Astrocyte (in vitro differentiated cells and primary cell): ENCODE data around the gene MEI4. TPM values are rescaled to one million over a fixed set of nuclear protein-coding genes. Genes with fewer than 3 reads are reported as not detected.
"Not testable (repeated sequence)": the region's sequence is repeated elsewhere in the genome, so short reads cannot be mapped to it uniquely, and the experiment has no call there.

Source experiments
- DNase-seq: peaks from one replicate; pipeline ENCODE4 v3.0.0-alpha.2; 2010; ENCODE audit warnings: low read depth
- FAIRE-seq: peaks from 2 replicates; lab custom pipeline; 2011; peaks lifted over from hg19 to GRCh38; lab: Jason Lieb, UNC
- H2AFZ ChIP-seq: 2 replicates; pipeline ENCODE4 v1.6.0; 2012; ENCODE audit warnings: low read depth, low read length, inconsistent platforms
- H3K27ac ChIP-seq: 2 replicates; pipeline ENCODE4 v1.5.1; 2011; ENCODE audit warnings: low read depth, low read length, inconsistent platforms
- H3K27me3 ChIP-seq: 2 replicates; pipeline ENCODE4 v1.6.0; 2011; ENCODE audit warnings: low read length, inconsistent platforms; ENCODE audit not compliant: insufficient read depth
- H3K36me3 ChIP-seq: 2 replicates; pipeline ENCODE4 v1.5.1; 2011; ENCODE audit warnings: low read length, inconsistent platforms; ENCODE audit not compliant: insufficient read depth
- H3K4me1 ChIP-seq: 2 replicates; pipeline ENCODE4 v1.5.1; 2011; ENCODE audit warnings: low read length, inconsistent platforms; ENCODE audit not compliant: insufficient read depth
- H3K4me2 ChIP-seq: 2 replicates; pipeline ENCODE4 v1.6.0; 2012; ENCODE audit warnings: low read length, inconsistent platforms
- H3K4me3 ChIP-seq: 2 replicates; pipeline ENCODE4 v1.5.1; 2011; ENCODE audit warnings: low read depth, mild to moderate bottlenecking, low read length, inconsistent platforms; ENCODE audit not compliant: insufficient read depth
- H3K79me2 ChIP-seq: 2 replicates; pipeline ENCODE4 v1.6.0; 2012; ENCODE audit warnings: mild to moderate bottlenecking, low read length, inconsistent platforms; ENCODE audit not compliant: insufficient read depth
- H3K9ac ChIP-seq: 2 replicates; pipeline ENCODE4 v1.6.0; 2012; ENCODE audit warnings: mild to moderate bottlenecking, low read length, inconsistent platforms
- H3K9me3 ChIP-seq: 2 replicates; pipeline ENCODE4 v1.5.1; 2012; ENCODE audit warnings: low read depth, mild to moderate bottlenecking, low read length, inconsistent platforms; ENCODE audit not compliant: insufficient read depth
- H4K20me1 ChIP-seq: 2 replicates; pipeline ENCODE4 v1.6.0; 2012; ENCODE audit warnings: low read length, inconsistent platforms; ENCODE audit not compliant: insufficient read depth
- H3K27ac Mint-ChIP-seq: one replicate; pipeline ENCODE4 v1.8.0; 2021; ENCODE audit warnings: mild to moderate bottlenecking, mixed read lengths; ENCODE audit not compliant: unreplicated experiment
- H3K27me3 Mint-ChIP-seq: one replicate; pipeline ENCODE4 v1.8.0; 2021; ENCODE audit warnings: low read depth, mixed read lengths; ENCODE audit not compliant: unreplicated experiment
- H3K36me3 Mint-ChIP-seq: one replicate; pipeline ENCODE4 v1.8.0; 2021; ENCODE audit warnings: low read depth, mixed read lengths; ENCODE audit not compliant: unreplicated experiment
- H3K4me1 Mint-ChIP-seq: one replicate; pipeline ENCODE4 v1.8.0; 2021; ENCODE audit warnings: low read depth, mixed read lengths; ENCODE audit not compliant: unreplicated experiment
- H3K4me3 Mint-ChIP-seq: one replicate; pipeline ENCODE4 v1.8.0; 2021; ENCODE audit warnings: mild to moderate bottlenecking, moderate library complexity, mixed read lengths; ENCODE audit not compliant: unreplicated experiment
- H3K9me3 Mint-ChIP-seq: one replicate; pipeline ENCODE4 v1.8.0; 2021; ENCODE audit warnings: mild to moderate bottlenecking, mixed read lengths; ENCODE audit not compliant: unreplicated experiment
- EZH2 ChIP-seq: IDR thresholded peaks from 2 replicates; pipeline ENCODE4 v1.6.1; 2012; ENCODE audit warnings: mild to moderate bottlenecking, low read length, inconsistent platforms; ENCODE audit not compliant: insufficient read depth
- total RNA-seq: library from RNA; stranded (reverse); gene quantifications from 2 replicates; pipeline ENCODE4 v1.2.1, GENCODE V29; 2021
- TF ChIP-seq, protein P1 (sequence below): IDR thresholded peaks from 2 replicates; pipeline ENCODE4 v1.5.1; 2011; ENCODE audit warnings: low read depth, mild to moderate bottlenecking, inconsistent platforms, low read length, moderate library complexity; ENCODE audit not compliant: insufficient read depth

The MEI4 gene
- total RNA-seq, 1 donor from 2014 or later: 0.54 TPM

DNA sequence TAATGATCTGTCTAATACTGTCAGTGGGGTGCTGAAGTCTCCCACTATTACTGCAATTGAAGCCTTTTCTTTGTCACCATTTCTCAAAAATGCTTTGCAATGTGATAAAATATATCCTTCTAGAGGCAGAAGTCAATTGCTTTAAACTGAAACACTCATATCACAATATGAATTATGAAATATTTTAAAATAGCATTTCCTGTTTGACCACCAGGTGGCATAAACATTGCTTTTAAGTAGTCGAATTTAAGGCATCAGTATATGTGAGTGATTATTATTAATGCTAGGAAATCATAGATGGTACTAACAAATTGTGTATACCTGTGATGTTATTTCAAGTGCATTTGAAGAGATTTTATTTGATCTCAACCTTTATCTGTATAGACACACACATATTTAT is 87.5 kb downstream of the MEI4 start:
- no peaks in the 10 kb centered on the region for H3K27me3 Mint-ChIP-seq
- H3K4me2 ChIP-seq: no peak overlapping the region
- H3K79me2 ChIP-seq: no peaks in the 10 kb centered on the region
- no peaks in the 10 kb centered on the region for H3K36me3 ChIP-seq
- no peak overlapping the region for H3K27ac Mint-ChIP-seq
- H4K20me1 ChIP-seq: no peaks in the 10 kb centered on the region
- no peaks in the 10 kb centered on the region for H3K27me3 ChIP-seq
- FAIRE-seq (no peak), DNase-seq (peak; percentile 2)
- no peaks in the 10 kb centered on the region for H3K36me3 Mint-ChIP-seq
- no peaks in the 10 kb centered on the region for H3K4me1 Mint-ChIP-seq
- no peak overlapping the region for H2AFZ ChIP-seq
- H3K9me3 ChIP-seq: no peaks in the 10 kb centered on the region
- H3K9me3 Mint-ChIP-seq: peaks cover 18% of the 10 kb centered on the region
- H3K27ac ChIP-seq: no peak overlapping the region
- H3K4me3 ChIP-seq: no peak overlapping the region
- no peak overlapping the region for H3K9ac ChIP-seq
- H3K4me3 Mint-ChIP-seq: no peak overlapping the region
- no peak for TF ChIP-seq EZH2
- TF ChIP-seq, protein P1, sequence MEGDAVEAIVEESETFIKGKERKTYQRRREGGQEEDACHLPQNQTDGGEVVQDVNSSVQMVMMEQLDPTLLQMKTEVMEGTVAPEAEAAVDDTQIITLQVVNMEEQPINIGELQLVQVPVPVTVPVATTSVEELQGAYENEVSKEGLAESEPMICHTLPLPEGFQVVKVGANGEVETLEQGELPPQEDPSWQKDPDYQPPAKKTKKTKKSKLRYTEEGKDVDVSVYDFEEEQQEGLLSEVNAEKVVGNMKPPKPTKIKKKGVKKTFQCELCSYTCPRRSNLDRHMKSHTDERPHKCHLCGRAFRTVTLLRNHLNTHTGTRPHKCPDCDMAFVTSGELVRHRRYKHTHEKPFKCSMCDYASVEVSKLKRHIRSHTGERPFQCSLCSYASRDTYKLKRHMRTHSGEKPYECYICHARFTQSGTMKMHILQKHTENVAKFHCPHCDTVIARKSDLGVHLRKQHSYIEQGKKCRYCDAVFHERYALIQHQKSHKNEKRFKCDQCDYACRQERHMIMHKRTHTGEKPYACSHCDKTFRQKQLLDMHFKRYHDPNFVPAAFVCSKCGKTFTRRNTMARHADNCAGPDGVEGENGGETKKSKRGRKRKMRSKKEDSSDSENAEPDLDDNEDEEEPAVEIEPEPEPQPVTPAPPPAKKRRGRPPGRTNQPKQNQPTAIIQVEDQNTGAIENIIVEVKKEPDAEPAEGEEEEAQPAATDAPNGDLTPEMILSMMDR: peak; percentile 31
- no peaks in the 10 kb centered on the region for H3K4me1 ChIP-seq

DNA sequence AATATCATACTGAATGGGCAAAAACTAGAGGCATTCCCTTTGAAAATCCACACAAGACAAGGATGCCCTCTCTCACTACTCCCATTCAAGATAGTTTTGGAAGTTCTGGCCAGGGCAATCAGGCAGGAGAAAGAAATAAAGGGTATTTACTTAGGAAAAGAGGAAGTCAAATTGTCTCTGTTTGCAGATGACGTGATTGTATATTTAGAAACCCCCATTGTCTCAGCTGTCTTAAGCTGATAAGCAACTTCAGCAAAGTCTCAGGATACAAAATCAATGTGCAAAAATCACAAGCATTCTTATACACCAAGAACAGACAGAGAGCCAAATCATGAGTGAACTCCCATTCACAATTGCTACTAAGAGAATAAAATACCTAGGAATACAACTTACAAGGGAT is 99.3 kb downstream of the MEI4 start:
- H3K4me2 ChIP-seq, H3K4me3 ChIP-seq, H3K36me3 ChIP-seq, H3K27me3 ChIP-seq, DNase-seq, H3K9me3 Mint-ChIP-seq, H3K4me1 ChIP-seq, H2AFZ ChIP-seq, H3K36me3 Mint-ChIP-seq, H3K27me3 Mint-ChIP-seq, H3K27ac ChIP-seq, H3K27ac Mint-ChIP-seq, H3K79me2 ChIP-seq, H3K4me1 Mint-ChIP-seq, FAIRE-seq, H4K20me1 ChIP-seq, H3K4me3 Mint-ChIP-seq, H3K9ac ChIP-seq, H3K9me3 ChIP-seq: not testable (repeated sequence)

DNA sequence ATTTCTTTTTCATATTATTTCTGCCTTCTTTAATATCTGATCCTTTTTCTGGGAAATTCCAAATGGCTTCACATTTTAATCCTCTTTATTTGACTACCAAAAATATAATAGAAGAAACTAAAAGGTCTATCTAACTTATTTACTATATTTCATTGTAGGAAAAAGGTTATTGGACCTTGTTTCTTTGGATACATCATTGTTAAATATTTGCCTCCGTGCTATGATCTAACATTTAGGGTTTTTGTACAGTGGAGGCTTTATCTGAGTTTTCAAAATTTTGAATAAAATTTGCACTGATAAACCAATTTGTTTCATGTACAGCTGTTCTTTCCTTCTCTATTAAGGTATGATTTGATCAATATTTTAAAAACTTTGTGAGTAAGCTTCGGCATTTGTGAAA is 109.5 kb downstream of the MEI4 start:
- FAIRE-seq: no peak
- TF ChIP-seq EZH2: no peak
- TF ChIP-seq, protein P1: no peak
- H3K4me3 Mint-ChIP-seq: no peak overlapping the region
- no peak overlapping the region for H3K27ac ChIP-seq
- no peak overlapping the region for H3K27ac Mint-ChIP-seq
- H2AFZ ChIP-seq: no peak overlapping the region
- no peak overlapping the region for H3K4me3 ChIP-seq
- DNase-seq: no peak
- no peak overlapping the region for H3K4me2 ChIP-seq
- H3K36me3 Mint-ChIP-seq: no peaks in the 10 kb centered on the region
- H4K20me1 ChIP-seq: no peaks in the 10 kb centered on the region
- H3K9ac ChIP-seq: no peak overlapping the region
- no peaks in the 10 kb centered on the region for H3K9me3 ChIP-seq
- no peaks in the 10 kb centered on the region for H3K4me1 ChIP-seq
- H3K79me2 ChIP-seq: no peaks in the 10 kb centered on the region
- peaks cover 2% of the 10 kb centered on the region for H3K9me3 Mint-ChIP-seq
- no peaks in the 10 kb centered on the region for H3K4me1 Mint-ChIP-seq
- H3K27me3 ChIP-seq: no peaks in the 10 kb centered on the region
- no peaks in the 10 kb centered on the region for H3K36me3 ChIP-seq
- no peaks in the 10 kb centered on the region for H3K27me3 Mint-ChIP-seq
